Measurements from ENCODE around the gene KDM4F. TPM values are rescaled to one million over a fixed set of nuclear protein-coding genes. Genes with fewer than 3 reads are reported as not detected.

The KDM4F gene
- polyA plus RNA-seq, 6 donors from 2014 or later: not detected

DNA sequence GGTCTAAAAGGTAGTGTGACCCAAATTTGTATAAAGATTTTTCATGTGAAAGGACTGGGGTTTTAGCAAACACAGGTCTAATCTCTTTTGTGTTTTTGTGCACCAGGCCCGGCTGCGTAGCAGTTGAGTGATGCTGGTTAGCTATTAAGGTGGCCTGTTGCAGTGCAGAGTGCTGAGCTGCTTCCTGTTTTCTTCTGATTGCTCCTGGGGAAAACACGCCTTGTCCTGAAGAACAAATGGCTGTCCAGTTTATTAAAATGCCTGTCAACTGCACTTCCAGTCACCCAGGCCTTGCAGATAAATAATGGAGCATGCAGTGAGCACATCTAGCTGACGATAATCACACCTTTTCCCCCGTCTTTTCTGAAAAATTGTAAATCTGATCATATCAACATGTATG lies 19.3 kb downstream of the KDM4F start:
- H3K4me3 Mint-ChIP-seq: peak overlapping the region; percentile 97 to 100 (median 98)
- peak; percentile 77 for DNase-seq
- peak; percentile 54 to 59 for ATAC-seq (ENCODE audit: low read depth in 2 of 2)
- H3K9me3 Mint-ChIP-seq: no peaks in the 10 kb centered on the region
- no peaks in the 10 kb centered on the region for H3K36me3 Mint-ChIP-seq
- no peaks in the 10 kb centered on the region for H3K27me3 Mint-ChIP-seq
- H3K27ac Mint-ChIP-seq: peak overlapping the region; percentile 9 to 98 (median 96)
- H3K4me1 Mint-ChIP-seq: peaks cover 22 to 28% (median 27%) of the 10 kb centered on the region in 3 donors

DNA sequence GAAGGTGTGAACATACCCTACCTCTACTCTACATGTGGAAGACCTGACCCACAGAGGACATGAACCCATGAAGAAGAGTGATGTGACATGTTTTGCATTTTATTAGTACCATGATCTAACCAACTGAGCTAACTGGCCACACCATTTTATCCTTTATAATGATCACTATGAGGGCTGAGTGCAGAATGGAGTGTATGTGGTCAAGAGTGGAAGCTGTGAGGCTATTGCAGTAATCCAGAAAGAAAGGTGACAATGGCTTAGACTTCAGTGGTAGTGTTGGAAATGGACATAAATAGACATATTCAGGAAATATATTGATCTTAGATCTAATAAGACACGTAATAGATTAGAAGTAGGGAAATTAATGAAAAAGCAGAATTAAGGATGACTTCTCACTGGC lies 21.2 kb downstream of the KDM4F start:
- H3K27me3 Mint-ChIP-seq: no peaks in the 10 kb centered on the region
- peak overlapping the region in 4 of 8 donors; percentile 7 to 43 (median 19) for H3K4me3 Mint-ChIP-seq
- no peaks in the 10 kb centered on the region for H3K36me3 Mint-ChIP-seq
- DNase-seq: no peak
- H3K27ac Mint-ChIP-seq: peak overlapping the region in 3 of 6 donors; percentile 2 to 12 (median 12)
- no peaks in the 10 kb centered on the region for H3K9me3 Mint-ChIP-seq
- H3K4me1 Mint-ChIP-seq: peaks cover 22 to 28% (median 27%) of the 10 kb centered on the region in 3 donors
- ATAC-seq (ENCODE audit: low read depth in 2 of 2): no peak

DNA sequence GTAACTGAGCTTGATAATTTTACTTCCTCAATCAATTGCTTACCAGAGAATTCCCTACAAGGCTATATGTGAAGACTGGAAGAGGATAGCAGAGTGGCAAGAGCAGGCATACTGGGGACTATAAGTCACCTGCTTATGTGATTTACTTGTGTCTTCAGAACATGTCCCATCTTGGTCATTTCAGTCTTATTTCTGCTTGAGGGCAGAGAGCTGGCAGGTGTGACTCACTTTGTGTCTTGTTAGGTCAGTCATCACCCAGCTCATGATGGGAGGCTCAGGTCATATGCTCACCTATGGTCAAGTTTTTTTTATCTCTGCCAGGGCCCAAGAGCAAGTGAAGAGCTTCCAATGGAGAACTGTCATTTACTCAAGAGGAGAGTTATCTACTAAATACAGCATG lies 23.7 kb downstream of the KDM4F start:
- ATAC-seq (ENCODE audit: low read depth in 2 of 2): no peak
- no peaks in the 10 kb centered on the region for H3K9me3 Mint-ChIP-seq
- no peak for DNase-seq
- H3K4me1 Mint-ChIP-seq: peaks cover 20 to 29% (median 23%) of the 10 kb centered on the region in 3 donors
- no peaks in the 10 kb centered on the region for H3K36me3 Mint-ChIP-seq
- H3K27me3 Mint-ChIP-seq: no peaks in the 10 kb centered on the region
- H3K27ac Mint-ChIP-seq: peak overlapping the region in 1 of 6 donors; percentile 42
- no peak overlapping the region for H3K4me3 Mint-ChIP-seq

DNA sequence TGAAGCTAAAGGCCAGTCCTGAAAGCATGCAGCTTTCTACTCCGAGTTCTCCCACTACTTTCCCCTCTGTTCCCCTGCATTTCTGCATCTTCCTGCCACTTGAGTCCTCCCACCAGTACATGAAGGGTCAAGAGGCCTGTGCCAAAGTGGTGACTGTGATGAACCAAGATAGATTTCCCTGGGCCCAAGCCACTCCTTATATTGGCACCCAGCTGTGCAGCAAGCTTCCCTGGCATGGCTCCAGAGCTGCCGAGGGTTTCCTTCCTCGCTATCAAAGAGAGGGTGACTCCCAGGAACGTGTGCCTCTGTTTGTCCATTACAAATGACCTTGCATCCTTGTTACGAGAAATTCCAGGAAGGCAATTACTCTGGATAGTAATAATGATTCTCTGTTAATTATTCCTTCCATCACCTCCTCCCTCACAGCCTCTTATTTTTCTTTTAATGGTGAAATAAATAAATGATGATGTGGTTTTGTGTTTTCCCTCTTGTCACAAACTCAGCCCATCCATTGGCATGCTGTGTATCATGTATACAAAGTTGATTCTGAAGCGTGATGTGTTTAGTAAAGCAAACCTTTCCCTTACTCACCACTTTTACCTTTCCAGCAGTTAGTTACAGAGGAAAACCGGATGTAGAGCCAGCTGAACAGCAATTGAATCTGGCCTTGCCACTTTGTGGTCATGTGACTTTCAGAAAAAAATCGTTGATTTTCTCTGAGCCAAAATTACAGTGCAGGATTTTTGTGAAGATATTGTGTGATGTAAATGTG lies 25.8 kb downstream of the KDM4F start:
- no peaks in the 10 kb centered on the region for H3K9me3 Mint-ChIP-seq
- no peaks in the 10 kb centered on the region for H3K36me3 Mint-ChIP-seq
- H3K4me1 Mint-ChIP-seq: peaks cover 10 to 23% (median 12%) of the 10 kb centered on the region in 3 donors
- DNase-seq (no peak), ATAC-seq (ENCODE audit: low read depth in 2 of 2) (no peak)
- H3K4me3 Mint-ChIP-seq: no peak overlapping the region
- H3K27me3 Mint-ChIP-seq: no peaks in the 10 kb centered on the region
- H3K27ac Mint-ChIP-seq: no peak overlapping the region

DNA sequence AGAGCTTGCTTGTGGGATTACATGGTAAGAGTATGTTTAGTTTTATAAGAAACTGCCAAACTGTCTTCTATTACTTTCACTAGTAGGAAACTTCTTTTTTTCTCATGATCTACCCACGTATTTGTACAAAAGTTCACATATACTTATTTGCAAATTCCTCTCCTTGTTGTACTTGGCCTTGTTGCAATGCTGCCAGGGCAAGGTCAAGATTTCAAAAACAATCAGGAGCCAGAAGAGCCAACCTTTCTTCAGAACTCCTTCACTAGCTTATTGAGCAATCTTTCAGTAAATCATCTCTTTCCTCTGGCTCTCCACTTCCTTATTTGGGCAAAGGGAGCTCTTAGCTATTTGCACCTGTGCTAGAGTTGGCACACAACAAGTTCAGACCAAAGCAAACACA lies 27.2 kb downstream of the KDM4F start:
- no peaks in the 10 kb centered on the region for H3K27me3 Mint-ChIP-seq
- H3K36me3 Mint-ChIP-seq: no peaks in the 10 kb centered on the region
- no peaks in the 10 kb centered on the region for H3K9me3 Mint-ChIP-seq
- H3K27ac Mint-ChIP-seq: peak overlapping the region in 2 of 6 donors; percentile 6 to 58
- peaks cover 2 to 15% (median 5%) of the 10 kb centered on the region in 3 donors for H3K4me1 Mint-ChIP-seq
- no peak overlapping the region for H3K4me3 Mint-ChIP-seq
- ATAC-seq (ENCODE audit: low read depth in 2 of 2): no peak
- DNase-seq: no peak

DNA sequence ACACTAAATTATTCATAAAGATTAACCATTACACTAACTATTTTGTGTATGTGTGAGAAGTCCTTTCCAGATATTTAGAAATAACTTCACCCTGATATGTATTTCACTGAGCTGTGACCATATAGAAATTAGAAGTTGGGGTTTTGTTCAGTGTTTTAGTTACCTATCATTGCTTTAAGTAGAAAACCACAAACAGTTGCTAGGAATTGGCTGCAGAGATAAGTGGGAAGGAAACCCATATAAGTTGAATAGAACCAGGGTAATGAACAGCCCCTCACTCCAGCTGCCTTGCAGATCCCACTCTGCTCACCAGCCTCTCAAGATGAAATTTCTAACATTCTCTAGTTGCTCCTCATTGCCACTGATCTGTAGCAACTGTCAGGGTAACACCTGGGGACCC lies 27.8 kb downstream of the KDM4F start:
- no peak overlapping the region for H3K4me3 Mint-ChIP-seq
- H3K27ac Mint-ChIP-seq: no peak overlapping the region
- H3K27me3 Mint-ChIP-seq: no peaks in the 10 kb centered on the region
- H3K9me3 Mint-ChIP-seq: no peaks in the 10 kb centered on the region
- H3K4me1 Mint-ChIP-seq: peaks cover 2 to 15% (median 5%) of the 10 kb centered on the region in 3 donors
- DNase-seq: no peak
- H3K36me3 Mint-ChIP-seq: no peaks in the 10 kb centered on the region
- no peak for ATAC-seq (ENCODE audit: low read depth in 2 of 2)

DNA sequence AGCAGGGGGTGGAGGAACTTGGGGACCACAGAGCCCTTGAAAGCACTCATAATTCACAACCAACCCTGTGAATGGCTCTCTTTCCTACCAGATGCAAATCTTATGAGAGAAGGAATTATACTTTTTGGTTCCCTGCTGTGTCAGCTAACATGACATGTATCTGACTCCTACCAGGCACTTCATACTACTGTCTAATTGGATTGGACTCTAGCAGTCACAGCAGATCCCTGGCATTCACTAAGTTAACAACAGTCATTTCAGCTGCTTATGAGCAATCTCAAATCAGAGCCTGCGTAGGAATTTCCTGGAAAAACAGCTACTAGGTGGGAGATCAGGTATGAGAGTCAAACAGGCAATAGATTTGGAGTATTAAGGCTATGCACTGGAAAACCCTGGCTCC lies 29.3 kb downstream of the KDM4F start:
- Mint-ChIP-seq H3K4me3 (no peak overlapping the region), H3K9me3 (no peaks in the 10 kb centered on the region), H3K4me1 (peaks cover 0 to 7% (median 5%) of the 10 kb centered on the region in 3 donors), H3K36me3 (no peaks in the 10 kb centered on the region), H3K27me3 (peaks cover 0 to 8% (median 0%) of the 10 kb centered on the region in 3 donors), H3K27ac (no peak overlapping the region)
- DNase-seq: no peak
- no peak for ATAC-seq (ENCODE audit: low read depth in 2 of 2)

DNA sequence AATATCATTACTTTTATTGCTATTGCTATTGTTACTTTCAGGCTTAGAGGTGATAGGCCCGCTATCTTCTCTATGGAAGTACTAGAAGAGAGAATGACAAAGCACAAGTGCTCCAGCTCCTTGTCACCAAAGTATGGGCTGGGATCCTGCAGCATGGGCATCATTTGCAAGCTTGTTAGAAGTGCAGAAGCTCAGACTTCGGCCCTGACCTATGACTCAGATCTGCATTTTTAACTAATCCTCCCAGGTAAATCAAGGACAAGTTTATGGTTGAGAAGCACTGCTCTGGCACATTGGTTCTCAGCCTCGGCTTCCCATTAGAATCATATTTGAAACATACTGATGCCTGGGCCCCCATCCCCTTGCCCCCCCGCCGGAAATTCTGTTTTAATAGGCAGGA lies 31.8 kb downstream of the KDM4F start:
- H3K27ac Mint-ChIP-seq: no peak overlapping the region
- H3K4me3 Mint-ChIP-seq: no peak overlapping the region
- H3K4me1 Mint-ChIP-seq: peaks cover 0 to 7% (median 6%) of the 10 kb centered on the region in 3 donors
- DNase-seq (no peak), ATAC-seq (ENCODE audit: low read depth in 2 of 2) (no peak)
- H3K27me3 Mint-ChIP-seq: peaks cover 0 to 8% (median 0%) of the 10 kb centered on the region in 3 donors
- no peaks in the 10 kb centered on the region for H3K36me3 Mint-ChIP-seq
- H3K9me3 Mint-ChIP-seq: no peaks in the 10 kb centered on the region

DNA sequence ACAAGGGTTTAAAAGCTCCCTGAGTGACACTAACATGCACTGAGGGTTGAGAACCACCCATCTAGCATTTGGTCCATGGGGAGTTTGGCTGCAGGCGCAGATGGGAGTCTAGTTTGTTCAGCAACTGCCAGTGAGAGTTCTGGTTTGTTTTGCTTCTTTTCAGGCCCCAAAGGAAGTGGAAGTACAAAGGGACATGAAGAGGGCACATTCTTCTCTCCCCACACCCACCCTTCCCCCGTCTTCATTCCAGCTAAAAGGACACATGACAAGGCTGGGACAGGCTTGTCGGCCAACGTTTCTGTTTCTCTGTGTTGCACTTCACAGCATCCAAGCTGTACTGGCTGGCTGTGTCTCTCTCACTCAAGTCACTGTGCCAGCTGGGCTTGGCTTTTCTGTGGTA lies 32.2 kb downstream of the KDM4F start:
- peaks cover 0 to 8% (median 0%) of the 10 kb centered on the region in 3 donors for H3K27me3 Mint-ChIP-seq
- H3K4me1 Mint-ChIP-seq: peaks cover 0 to 8% (median 4%) of the 10 kb centered on the region in 3 donors
- no peaks in the 10 kb centered on the region for H3K9me3 Mint-ChIP-seq
- H3K36me3 Mint-ChIP-seq: no peaks in the 10 kb centered on the region
- DNase-seq (no peak), ATAC-seq (ENCODE audit: low read depth in 2 of 2) (no peak)
- no peak overlapping the region for H3K27ac Mint-ChIP-seq
- no peak overlapping the region for H3K4me3 Mint-ChIP-seq

DNA sequence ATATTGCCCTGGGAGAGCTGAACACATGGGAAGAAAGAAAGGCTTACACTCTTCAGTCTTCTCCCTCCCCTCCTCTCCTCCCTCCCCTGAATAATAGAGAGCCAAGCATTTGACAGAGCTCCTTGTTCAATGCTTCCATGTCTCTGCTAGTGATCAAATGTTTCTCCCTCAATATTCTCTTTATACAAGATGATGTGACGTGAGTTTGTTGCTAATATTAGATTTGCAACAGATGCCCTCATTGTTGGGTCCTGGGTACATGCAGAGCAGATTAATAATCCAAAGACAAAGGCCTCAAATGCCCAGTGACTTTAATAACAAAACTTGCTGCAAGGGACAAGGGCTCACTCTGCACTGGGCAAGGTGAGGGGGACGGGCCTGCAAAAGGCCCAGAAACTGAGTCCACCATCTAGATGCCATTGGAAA lies 33.4 kb downstream of the KDM4F start:
- DNase-seq: no peak
- ATAC-seq (ENCODE audit: low read depth in 2 of 2): no peak
- peaks cover 0 to 8% (median 0%) of the 10 kb centered on the region in 3 donors for H3K27me3 Mint-ChIP-seq
- H3K27ac Mint-ChIP-seq: no peak overlapping the region
- H3K9me3 Mint-ChIP-seq: no peaks in the 10 kb centered on the region
- no peak overlapping the region for H3K4me3 Mint-ChIP-seq
- H3K4me1 Mint-ChIP-seq: peaks cover 0 to 4% (median 0%) of the 10 kb centered on the region in 3 donors
- no peaks in the 10 kb centered on the region for H3K36me3 Mint-ChIP-seq

DNA sequence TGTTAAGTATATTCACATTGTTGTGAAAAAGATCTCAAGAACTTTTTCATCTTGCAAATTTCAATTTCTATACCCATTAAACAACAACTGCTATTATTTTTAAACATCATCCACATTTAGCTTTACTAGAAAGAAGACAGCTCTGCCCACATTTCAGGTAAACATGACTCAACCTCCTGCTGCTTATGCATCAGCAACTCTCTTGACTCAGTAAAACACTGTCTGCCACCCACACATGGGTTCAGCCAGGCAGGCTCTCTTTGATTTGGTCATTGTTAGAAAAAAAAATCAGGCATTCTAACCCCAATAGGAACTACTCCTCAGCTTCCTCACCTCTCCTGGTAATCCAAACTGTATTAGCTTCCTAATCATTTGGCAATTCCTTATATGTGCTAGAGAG lies 35.3 kb downstream of the KDM4F start:
- no peak overlapping the region for H3K4me3 Mint-ChIP-seq
- H3K4me1 Mint-ChIP-seq: peaks cover 9 to 15% (median 12%) of the 10 kb centered on the region in 3 donors
- no peak for ATAC-seq (ENCODE audit: low read depth in 2 of 2)
- H3K27ac Mint-ChIP-seq: no peak overlapping the region
- peaks cover 0 to 8% (median 0%) of the 10 kb centered on the region in 3 donors for H3K27me3 Mint-ChIP-seq
- no peak for DNase-seq
- H3K9me3 Mint-ChIP-seq: no peaks in the 10 kb centered on the region
- H3K36me3 Mint-ChIP-seq: no peaks in the 10 kb centered on the region

DNA sequence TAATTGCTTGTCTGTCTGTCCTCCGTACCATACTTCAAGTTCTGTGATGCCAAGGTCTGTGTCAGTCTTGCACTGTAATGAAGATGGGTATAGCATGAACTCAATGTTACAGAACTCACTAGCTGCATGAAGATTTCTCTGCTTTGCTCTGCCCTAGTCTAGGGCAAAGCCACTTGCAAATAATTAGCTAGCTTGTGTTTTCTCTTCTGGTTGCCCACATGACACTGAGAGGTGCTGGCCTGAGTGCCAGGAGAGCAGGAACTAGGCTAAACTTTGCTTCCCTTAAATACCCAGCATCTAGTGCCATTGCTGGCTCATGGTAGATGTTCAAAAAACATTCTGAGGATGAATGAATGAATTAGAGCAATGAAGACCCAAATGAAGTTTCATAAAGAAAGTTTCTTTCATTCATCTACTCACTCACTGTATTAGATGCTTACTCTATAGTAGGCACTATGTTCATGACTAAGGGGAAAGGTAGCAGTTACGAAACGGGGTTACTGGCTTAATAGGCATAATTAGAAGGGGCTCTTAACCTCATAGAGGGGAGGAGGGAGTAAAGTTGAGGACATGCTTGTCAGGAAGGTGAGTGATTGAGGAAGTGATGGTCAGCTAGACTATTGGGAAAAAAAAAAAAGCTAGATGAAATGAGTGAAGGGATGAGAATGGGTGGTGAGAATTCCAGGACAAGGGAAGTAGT lies 36.0 kb downstream of the KDM4F start:
- Mint-ChIP-seq H3K4me3 (peak overlapping the region in 2 of 8 donors; percentile 3 to 22), H3K9me3 (no peaks in the 10 kb centered on the region), H3K4me1 (peaks cover 10 to 16% (median 15%) of the 10 kb centered on the region in 3 donors), H3K36me3 (no peaks in the 10 kb centered on the region), H3K27ac (peak overlapping the region in 1 of 6 donors; percentile 30), H3K27me3 (peaks cover 0 to 8% (median 0%) of the 10 kb centered on the region in 3 donors)
- ATAC-seq (ENCODE audit: low read depth in 2 of 2): no peak
- DNase-seq: no peak

DNA sequence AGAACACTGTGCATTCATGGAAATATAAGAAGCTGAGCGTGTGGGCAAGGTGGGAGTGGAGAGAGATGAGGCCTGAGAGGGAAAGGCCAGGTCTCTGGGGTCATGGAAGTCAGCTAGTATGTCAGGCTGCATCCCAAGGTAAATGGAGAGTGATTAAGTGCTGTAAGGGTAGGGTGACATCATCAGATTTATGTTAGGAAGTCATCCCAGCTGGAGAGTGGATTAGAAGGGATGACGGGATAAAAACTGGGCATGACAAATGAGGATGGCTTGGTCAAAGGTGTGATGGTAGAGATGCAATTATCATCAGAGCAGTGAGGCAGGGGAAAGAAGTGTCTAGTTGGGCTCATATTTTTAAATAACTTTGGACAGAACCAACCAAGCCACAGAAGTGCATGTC lies 36.9 kb downstream of the KDM4F start:
- no peak for DNase-seq
- no peak for ATAC-seq (ENCODE audit: low read depth in 2 of 2)
- peak overlapping the region in 1 of 8 donors; percentile 22 for H3K4me3 Mint-ChIP-seq
- no peaks in the 10 kb centered on the region for H3K36me3 Mint-ChIP-seq
- H3K9me3 Mint-ChIP-seq: no peaks in the 10 kb centered on the region
- H3K27me3 Mint-ChIP-seq: peaks cover 0 to 8% (median 0%) of the 10 kb centered on the region in 3 donors
- peak overlapping the region in 3 of 6 donors; percentile 40 to 97 (median 48) for H3K27ac Mint-ChIP-seq
- H3K4me1 Mint-ChIP-seq: peaks cover 19 to 24% (median 21%) of the 10 kb centered on the region in 3 donors
